Renal pelvis (tissue), 4 donors: ENCODE data around the gene APOC4. TPM values are rescaled to one million over a fixed set of nuclear protein-coding genes. Genes with fewer than 3 reads are reported as not detected.
"Not testable (repeated sequence)": the region's sequence is repeated elsewhere in the genome, so short reads cannot be mapped to it uniquely, and the experiment has no call there.

Experiments used
- DNase-seq: peaks from one replicate; pipeline ENCODE4 v3.0.0-alpha.2; 2013
- polyA plus RNA-seq, 3 donors: library from polyadenylated mRNA; unstranded; fragments of 120-200 nt; gene quantifications; one replicate each; pipeline ENCODE4 v1.2.1, GENCODE V29; 2013; ENCODE audit not compliant: insufficient read length in 3 of 3

Gene APOC4
- polyA plus RNA-seq, 3 donors = 0.35 TPM; not detected in 2

- DNase-seq = peak; percentile 89
Observed at GRCh38 chr19:44914433-44915206, 27.4 kb upstream of the APOC4 start, which contains the start of gene APOC1. TSS of gene APOC1 (plus strand) at chr19:44914608. CDS start at chr19:44914892, 284 bp downstream.

DNA sequence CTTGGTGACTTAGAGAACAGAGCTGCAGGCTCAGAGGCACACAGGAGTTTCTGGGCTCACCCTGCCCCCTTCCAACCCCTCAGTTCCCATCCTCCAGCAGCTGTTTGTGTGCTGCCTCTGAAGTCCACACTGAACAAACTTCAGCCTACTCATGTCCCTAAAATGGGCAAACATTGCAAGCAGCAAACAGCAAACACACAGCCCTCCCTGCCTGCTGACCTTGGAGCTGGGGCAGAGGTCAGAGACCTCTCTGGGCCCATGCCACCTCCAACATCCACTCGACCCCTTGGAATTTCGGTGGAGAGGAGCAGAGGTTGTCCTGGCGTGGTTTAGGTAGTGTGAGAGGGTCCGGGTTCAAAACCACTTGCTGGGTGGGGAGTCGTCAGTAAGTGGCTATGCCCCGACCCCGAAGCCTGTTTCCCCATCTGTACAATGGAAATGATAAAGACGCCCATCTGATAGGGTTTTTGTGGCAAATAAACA is 17.8 kb upstream of the APOC4 start:
- no peak for DNase-seq

- no peak for DNase-seq
Observed at GRCh38 chr19:44925114-44925891, 16.7 kb upstream of the APOC4 start.

- not testable (repeated sequence) for DNase-seq
Observed at GRCh38 chr19:44926245-44927077, 15.6 kb upstream of the APOC4 start.

DNA sequence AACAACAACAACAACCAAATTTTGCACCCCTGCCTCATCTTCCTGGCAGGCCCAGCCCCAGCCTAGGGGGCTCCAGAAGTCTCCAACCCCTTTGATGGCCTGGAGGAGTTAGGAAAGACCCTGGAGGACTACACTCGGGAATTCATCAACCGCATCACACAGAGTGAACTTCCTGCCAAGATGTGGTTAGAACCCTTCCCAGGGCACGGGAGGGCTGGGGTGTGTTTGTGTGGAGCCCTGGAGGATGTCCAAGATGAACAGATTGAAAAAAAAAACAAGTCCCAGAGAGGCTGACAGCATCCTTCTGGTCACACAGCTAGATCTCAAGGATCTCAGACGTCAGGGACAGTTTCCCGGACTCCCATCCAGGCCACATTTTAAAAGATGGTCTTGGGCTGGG is 14.3 kb upstream of the APOC4 start:
- DNase-seq = no peak

- no peak for DNase-seq
Observed at GRCh38 chr19:44930088-44930487, 11.9 kb upstream of the APOC4 start.

- DNase-seq = no peak
Observed at GRCh38 chr19:44931541-44931940, 10.5 kb upstream of the APOC4 start.

- no peak for DNase-seq
Observed at GRCh38 chr19:44939668-44940067, 2.4 kb upstream of the APOC4 start.

- no peak for DNase-seq
Observed at GRCh38 chr19:44943801-44944249, 1.8 kb downstream of the APOC4 start.

DNA sequence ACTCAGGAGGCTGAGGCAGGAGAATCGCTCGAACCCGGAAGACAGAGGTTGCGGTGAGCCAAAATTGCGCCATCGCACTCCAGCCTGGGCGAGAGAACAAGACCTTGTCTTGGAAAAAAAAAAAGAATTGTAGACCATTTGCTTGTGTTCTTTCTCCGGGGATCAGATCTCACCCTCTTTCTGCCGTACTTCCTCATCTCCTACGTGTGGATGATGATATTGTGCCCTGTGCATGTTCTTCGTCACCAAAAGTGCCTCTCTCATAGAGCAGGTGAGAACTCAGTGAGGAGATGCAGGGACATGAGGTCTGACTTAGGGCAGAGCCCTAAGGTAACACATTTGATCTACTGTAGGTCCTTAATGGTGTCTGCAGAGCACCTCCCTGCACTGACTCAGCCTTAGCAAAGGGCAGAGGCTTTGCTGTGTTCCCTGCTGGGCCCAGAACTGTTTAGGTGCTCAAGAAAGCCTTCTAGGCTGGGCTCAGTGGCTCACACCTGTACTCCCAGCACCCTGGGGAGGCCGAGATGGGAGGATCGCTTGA is 5.1 kb downstream of the APOC4 start:
- DNase-seq = no peak

GRCh38 chr19:44948237-44948636 is 6.2 kb downstream of the APOC4 start:
- no peak for DNase-seq

DNA sequence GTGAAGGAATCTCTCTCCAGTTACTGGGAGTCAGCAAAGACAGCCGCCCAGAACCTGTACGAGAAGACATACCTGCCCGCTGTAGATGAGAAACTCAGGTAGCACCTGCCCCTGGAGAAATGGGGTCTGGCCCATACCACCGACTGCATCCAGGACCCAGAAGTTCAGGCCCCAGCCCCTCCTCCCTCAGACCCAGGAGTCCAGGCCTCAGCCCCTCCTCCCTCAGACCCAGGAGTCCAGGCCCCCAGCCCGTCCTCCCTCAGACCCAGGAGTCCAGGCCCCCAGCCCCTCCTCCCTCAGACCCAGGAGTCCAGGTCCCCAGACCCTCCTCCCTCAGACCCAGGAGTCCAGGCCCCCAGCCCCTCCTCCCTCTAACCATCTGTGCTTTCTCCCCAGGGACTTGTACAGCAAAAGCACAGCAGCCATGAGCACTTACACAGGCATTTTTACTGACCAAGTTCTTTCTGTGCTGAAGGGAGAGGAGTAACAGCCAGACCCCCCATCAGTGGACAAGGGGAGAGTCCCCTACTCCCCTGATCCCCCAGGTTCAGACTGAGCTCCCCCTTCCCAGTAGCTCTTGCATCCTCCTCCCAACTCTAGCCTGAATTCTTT is 6.8 kb downstream of the APOC4 start:
- DNase-seq = no peak

- no peak for DNase-seq
Observed at GRCh38 chr19:44949550-44949949, 7.5 kb downstream of the APOC4 start.

DNA sequence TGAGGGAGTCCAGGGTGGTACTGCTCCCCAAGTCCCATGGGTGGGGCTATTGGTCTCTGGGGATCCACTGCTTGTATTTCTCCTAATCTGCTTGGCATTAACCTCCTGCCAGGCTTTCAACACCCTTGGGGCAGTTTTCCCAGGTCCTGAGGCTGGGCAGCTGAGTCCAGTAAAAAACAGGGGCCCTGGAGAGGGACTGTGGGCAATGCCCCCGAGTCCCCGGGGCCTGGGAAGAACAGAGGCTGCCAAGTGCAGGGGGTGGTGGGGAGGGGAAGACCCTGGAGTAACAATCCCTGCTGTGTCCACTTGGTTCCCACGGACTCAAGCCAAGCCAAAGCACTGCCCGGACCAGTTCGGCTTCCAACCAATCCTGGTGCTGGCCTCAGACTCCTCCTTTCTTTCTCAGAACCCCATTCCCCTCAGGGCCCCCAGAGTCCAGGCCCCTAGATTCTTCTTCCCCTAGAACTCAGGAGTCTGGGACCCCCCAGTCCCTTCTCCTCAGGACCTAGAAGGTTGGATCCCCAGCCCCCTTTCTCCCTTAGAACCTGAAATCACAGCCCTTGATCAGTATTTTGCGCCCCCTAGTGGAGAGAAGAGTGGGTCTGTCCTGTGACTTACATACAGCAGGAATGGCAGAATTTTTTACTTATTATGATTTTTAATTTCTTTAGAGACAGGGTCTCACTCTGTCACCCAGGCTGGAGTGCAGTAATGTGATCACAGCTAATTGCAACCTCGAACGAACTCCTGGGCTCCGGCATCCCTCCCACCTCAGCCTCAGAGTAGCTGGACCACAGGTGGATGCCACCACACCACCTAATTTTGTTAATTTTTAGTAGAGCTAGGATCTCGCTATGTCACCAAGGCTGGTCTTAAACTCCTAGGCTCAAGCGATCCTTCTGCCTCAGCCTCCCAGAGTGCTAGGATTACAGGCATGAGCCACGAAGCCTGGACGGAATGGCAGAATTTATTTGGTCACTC is 9.4 kb downstream of the APOC4 start:
- peak; percentile 82 for DNase-seq

GRCh38 chr19:44954278-44954648 is 12.2 kb downstream of the APOC4 start:
- no peak for DNase-seq

DNA sequence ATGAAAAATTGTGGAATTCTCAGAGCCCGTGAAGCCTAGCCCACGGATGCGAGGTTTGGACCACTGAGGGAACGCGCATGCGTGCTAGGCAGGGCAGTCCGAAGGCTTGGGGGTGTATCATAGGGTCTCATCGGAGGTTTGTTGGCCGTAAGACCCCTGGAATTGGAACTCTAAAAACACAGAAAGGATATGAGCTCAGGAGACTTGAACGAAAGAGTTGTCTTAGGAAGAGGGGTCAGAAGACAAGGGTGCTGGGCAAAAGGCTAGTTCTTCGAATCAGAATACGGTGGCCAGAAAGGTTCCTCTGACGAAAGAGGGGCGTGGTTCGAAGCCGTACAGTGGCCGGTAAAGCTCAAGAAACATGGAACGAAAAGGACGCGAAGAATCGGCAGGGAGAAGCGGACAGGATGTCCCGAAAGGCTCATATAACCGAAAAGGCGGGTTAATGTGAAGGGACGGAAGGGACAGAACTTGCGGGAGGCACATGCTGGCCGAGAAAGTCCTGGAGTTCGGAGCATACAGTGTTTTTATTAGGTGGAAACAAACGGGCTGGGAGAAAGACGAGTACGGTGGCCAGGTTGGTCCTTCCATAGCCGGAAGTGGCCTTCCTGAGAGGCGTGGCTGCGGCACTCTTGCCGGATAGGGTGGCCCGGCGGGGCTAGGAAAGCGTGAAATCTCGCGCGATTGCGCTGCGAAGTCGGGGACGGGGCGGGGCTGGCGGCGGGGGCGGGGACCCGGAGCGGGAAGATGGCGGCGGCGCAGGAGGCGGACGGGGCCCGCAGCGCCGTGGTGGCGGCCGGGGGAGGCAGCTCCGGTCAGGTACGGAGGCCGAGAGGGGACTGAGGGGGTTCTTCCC is 12.8 kb downstream of the APOC4 start, which contains the start of gene CLPTM1:
CLPTM1 (plus strand) TSS at position 732 of the 856 bp plus-strand sequence; CDS start at position 748, 16 bp downstream.
- peak; percentile 96 for DNase-seq

- DNase-seq = no peak
Observed at GRCh38 chr19:44955505-44956439, 13.7 kb downstream of the APOC4 start.

- no peak for DNase-seq
Observed at GRCh38 chr19:44957526-44957925, 15.5 kb downstream of the APOC4 start.
